Neural progenitor cell (in vitro differentiated cells): Measurements from ENCODE around the gene SOD3. TPM values are rescaled to one million over a fixed set of nuclear protein-coding genes. Genes with fewer than 3 reads are reported as not detected.

Experiments used
- DNase-seq: peaks from one replicate; pipeline ENCODE4 v3.0.0-alpha.2; 2016; ENCODE audit warnings: low spot score
- H2AFZ ChIP-seq: fragments of 200-600 bp; sonication (generic); replicated peaks from 2 replicates; pipeline ENCODE4 v1.6.1; 2016; ENCODE audit warnings: antibody characterized with exemption
- H3F3A ChIP-seq: fragments of 200-600 bp; sonication (generic); 2 replicates; pipeline ENCODE4 v1.6.1; 2016; ENCODE audit warnings: antibody characterized with exemption, low read depth
- H3K27ac ChIP-seq: fragments of 200-600 bp; sonication (generic); 2 replicates; pipeline ENCODE4 v1.5.1; 2016; ENCODE audit warnings: mild to moderate bottlenecking
- H3K27me3 ChIP-seq: fragments of 200-600 bp; sonication (generic); 2 replicates; pipeline ENCODE4 v1.6.1; 2016; ENCODE audit warnings: mild to moderate bottlenecking, moderate library complexity
- H3K36me3 ChIP-seq: fragments of 200-600 bp; sonication (generic); 2 replicates; pipeline ENCODE4 v1.5.1; 2016
- H3K4me1 ChIP-seq: fragments of 200-600 bp; sonication (generic); 2 replicates; pipeline ENCODE4 v1.6.1; 2016; ENCODE audit warnings: mixed run types
- H3K4me2 ChIP-seq: fragments of 200-600 bp; sonication (generic); 2 replicates; pipeline ENCODE4 v1.6.1; 2016
- H3K4me3 ChIP-seq: fragments of 200-600 bp; sonication (generic); 2 replicates; pipeline ENCODE4 v1.5.1; 2016
- H3K79me2 ChIP-seq: fragments of 200-600 bp; sonication (generic); 2 replicates; pipeline ENCODE4 v1.6.1; 2016; ENCODE audit warnings: low read depth
- H3K9ac ChIP-seq: fragments of 200-600 bp; sonication (generic); 2 replicates; pipeline ENCODE4 v1.6.1; 2016
- H3K9me3 ChIP-seq: fragments of 200-600 bp; sonication (generic); 2 replicates; pipeline ENCODE4 v1.5.1; 2016; ENCODE audit warnings: low read depth
- H4K20me1 ChIP-seq: fragments of 200-600 bp; sonication (generic); 2 replicates; pipeline ENCODE4 v1.6.1; 2016; ENCODE audit warnings: low read depth
- H3K27ac Mint-ChIP-seq: 3 replicates; pipeline ENCODE4 v1.8.0; 2021; ENCODE audit warnings: mixed read lengths
- H3K27me3 Mint-ChIP-seq: 2 replicates; pipeline ENCODE4 v1.8.0; 2022; ENCODE audit warnings: low read depth, mild to moderate bottlenecking, inconsistent platforms, moderate library complexity, mixed read lengths; ENCODE audit not compliant: insufficient read depth
- H3K36me3 Mint-ChIP-seq: 3 replicates; pipeline ENCODE4 v1.8.0; 2021; ENCODE audit warnings: mixed read lengths
- H3K4me1 Mint-ChIP-seq: 3 replicates; pipeline ENCODE4 v1.8.0; 2021; ENCODE audit warnings: mixed read lengths
- H3K4me3 Mint-ChIP-seq: 3 replicates; pipeline ENCODE4 v1.8.0; 2021; ENCODE audit warnings: mild to moderate bottlenecking, moderate library complexity, mixed read lengths
- H3K9me3 Mint-ChIP-seq: 3 replicates; pipeline ENCODE4 v1.8.0; 2020; ENCODE audit warnings: mixed read lengths
- CTCF ChIP-seq: fragments of 200-600 bp; sonication (generic); IDR thresholded peaks from 2 replicates; pipeline ENCODE4 v1.5.1; 2017; ENCODE audit warnings: antibody characterized with exemption, mild to moderate bottlenecking
- EZH2 ChIP-seq: fragments of 200-600 bp; sonication (generic); IDR thresholded peaks from 2 replicates; pipeline ENCODE4 v1.6.1; 2017; ENCODE audit warnings: antibody characterized with exemption, mild to moderate bottlenecking, moderate library complexity
- EZH2phosphoT487 ChIP-seq: fragments of 200-600 bp; sonication (generic); IDR thresholded peaks from 2 replicates; pipeline ENCODE4 v1.6.1; 2017; ENCODE audit warnings: antibody characterized with exemption
- total RNA-seq: library from RNA; depleted of rRNA; stranded (reverse); fragments of >200 nt; gene quantifications from 2 replicates; pipeline ENCODE4 v1.2.3, GENCODE V29; 2015; ENCODE audit warnings: low replicate concordance

The SOD3 gene
- total RNA-seq, 1 donor from 2014 or later: 0.11 TPM

GRCh38 chr4:24791043-24791442, 4.3 kb upstream of the SOD3 start:
- no peaks in the 10 kb centered on the region for H4K20me1 ChIP-seq
- H3K9me3 ChIP-seq: peaks cover 3% of the 10 kb centered on the region
- Mint-ChIP-seq H3K27ac (no peak overlapping the region), H3K9me3 (peaks cover 9% of the 10 kb centered on the region), H3K27me3 (no peaks in the 10 kb centered on the region), H3K36me3 (no peaks in the 10 kb centered on the region), H3K4me1 (peaks cover 19% of the 10 kb centered on the region), H3K4me3 (no peak overlapping the region)
- no peaks in the 10 kb centered on the region for H3K36me3 ChIP-seq
- H3K4me1 ChIP-seq: peaks cover 6% of the 10 kb centered on the region
- TF ChIP-seq EZH2 (no peak), EZH2phosphoT487 (no peak), CTCF (no peak)
- H3K27ac ChIP-seq: no peak overlapping the region
- H2AFZ ChIP-seq: no peak overlapping the region
- H3K9ac ChIP-seq: no peak overlapping the region
- H3K4me2 ChIP-seq: no peak overlapping the region
- no peaks in the 10 kb centered on the region for H3K79me2 ChIP-seq
- H3F3A ChIP-seq: no peaks in the 10 kb centered on the region
- no peak overlapping the region for H3K4me3 ChIP-seq
- DNase-seq: no peak
- peaks cover 16% of the 10 kb centered on the region for H3K27me3 ChIP-seq

GRCh38 chr4:24792552-24792951, 2.8 kb upstream of the SOD3 start:
- H3K9me3 Mint-ChIP-seq: no peaks in the 10 kb centered on the region
- Histone ChIP-seq H3K79me2 (no peaks in the 10 kb centered on the region), H3K36me3 (no peaks in the 10 kb centered on the region), H3K27me3 (peaks cover 31% of the 10 kb centered on the region), H3K9me3 (no peaks in the 10 kb centered on the region), H3K4me1 (peaks cover 8% of the 10 kb centered on the region), H4K20me1 (no peaks in the 10 kb centered on the region), H3K4me3 (no peak overlapping the region), H3F3A (no peaks in the 10 kb centered on the region), H3K27ac (no peak overlapping the region), H3K4me2 (no peak overlapping the region), H2AFZ (no peak overlapping the region), H3K9ac (no peak overlapping the region)
- H3K27ac Mint-ChIP-seq: no peak overlapping the region
- H3K4me1 Mint-ChIP-seq: peaks cover 19% of the 10 kb centered on the region
- no peak for DNase-seq
- H3K27me3 Mint-ChIP-seq: peaks cover 2% of the 10 kb centered on the region
- no peak for TF ChIP-seq EZH2
- no peak for TF ChIP-seq CTCF
- no peak for TF ChIP-seq EZH2phosphoT487
- H3K36me3 Mint-ChIP-seq: no peaks in the 10 kb centered on the region
- no peak overlapping the region for H3K4me3 Mint-ChIP-seq

- no peaks in the 10 kb centered on the region for H3K79me2 ChIP-seq
- no peak overlapping the region for H3K27ac Mint-ChIP-seq
- no peaks in the 10 kb centered on the region for H3K36me3 ChIP-seq
- H3K4me3 Mint-ChIP-seq: no peak overlapping the region
- peaks cover 39% of the 10 kb centered on the region for H3K27me3 ChIP-seq
- H3K4me2 ChIP-seq: no peak overlapping the region
- no peaks in the 10 kb centered on the region for H3K36me3 Mint-ChIP-seq
- H3K4me1 ChIP-seq: peaks cover 8% of the 10 kb centered on the region
- H3K4me1 Mint-ChIP-seq: peaks cover 19% of the 10 kb centered on the region
- peak; percentile 10 for DNase-seq
- H3K9ac ChIP-seq: no peak overlapping the region
- H3K9me3 Mint-ChIP-seq: no peaks in the 10 kb centered on the region
- H3K4me3 ChIP-seq: no peak overlapping the region
- H3K9me3 ChIP-seq: no peaks in the 10 kb centered on the region
- no peaks in the 10 kb centered on the region for H3F3A ChIP-seq
- H3K27me3 Mint-ChIP-seq: peaks cover 4% of the 10 kb centered on the region
- TF ChIP-seq EZH2 (no peak), CTCF (peak; percentile 47)
- H2AFZ ChIP-seq: no peak overlapping the region
- H3K27ac ChIP-seq: no peak overlapping the region
- H4K20me1 ChIP-seq: no peaks in the 10 kb centered on the region
Measured at GRCh38 chr4:24793219-24794005, 2.0 kb upstream of the SOD3 start.
